Mononuclear cell (primary cell): ENCODE data around the gene LHX2. TPM values are rescaled to one million over a fixed set of nuclear protein-coding genes. Genes with fewer than 3 reads are reported as not detected.
"Not testable (repeated sequence)": the region's sequence is repeated elsewhere in the genome, so short reads cannot be mapped to it uniquely, and the experiment has no call there.

Experiments
- H3K27me3 ChIP-seq: 2 replicates; pipeline ENCODE4 v1.6.0; 2011; ENCODE audit warnings: low read length, control low read depth; ENCODE audit not compliant: insufficient read depth
- H3K4me1 ChIP-seq: 2 replicates; pipeline ENCODE4 v1.5.1; 2011; ENCODE audit warnings: mild to moderate bottlenecking, low read length, control low read depth; ENCODE audit not compliant: insufficient read depth
- H3K4me3 ChIP-seq: 2 replicates; pipeline ENCODE4 v1.5.1; 2011; ENCODE audit warnings: mild to moderate bottlenecking, low read length, moderate library complexity
- H3K9me3 ChIP-seq: 2 replicates; pipeline ENCODE4 v1.5.1; 2011; ENCODE audit warnings: low read depth, mild to moderate bottlenecking, control low read depth, low read length
- total RNA-seq: library from RNA; depleted of rRNA; stranded (reverse); fragments of >200 nt; gene quantifications from one replicate; pipeline ENCODE4 v1.2.3, GENCODE V29; 2012

The LHX2 gene
- total RNA-seq, 1 donor: not detected

- Histone ChIP-seq H3K4me1 (peaks cover 15% of the 10 kb centered on the region), H3K27me3 (peaks cover 44% of the 10 kb centered on the region)
- not testable (repeated sequence) for H3K4me3 ChIP-seq, H3K9me3 ChIP-seq
Observed at GRCh38 chr9:123992679-123993078, 18.9 kb upstream of the LHX2 start.

GRCh38 chr9:123996731-123997421 lies 14.7 kb upstream of the LHX2 start:
- no peaks in the 10 kb centered on the region for H3K9me3 ChIP-seq
- peaks cover 69% of the 10 kb centered on the region for H3K27me3 ChIP-seq
- peaks cover 30% of the 10 kb centered on the region for H3K4me1 ChIP-seq
- no peak overlapping the region for H3K4me3 ChIP-seq

- Histone ChIP-seq H3K4me1 (peaks cover 30% of the 10 kb centered on the region), H3K4me3 (no peak overlapping the region), H3K9me3 (no peaks in the 10 kb centered on the region), H3K27me3 (peaks cover 78% of the 10 kb centered on the region)
Observed at GRCh38 chr9:123997665-123998277, 13.8 kb upstream of the LHX2 start.

- peaks cover 30% of the 10 kb centered on the region for H3K4me1 ChIP-seq
- peaks cover 84% of the 10 kb centered on the region for H3K27me3 ChIP-seq
- no peaks in the 10 kb centered on the region for H3K9me3 ChIP-seq
- no peak overlapping the region for H3K4me3 ChIP-seq
Observed at GRCh38 chr9:123998278-123998925, 13.2 kb upstream of the LHX2 start.

GRCh38 chr9:123998970-123999621 lies 12.5 kb upstream of the LHX2 start:
- Histone ChIP-seq H3K4me3 (no peak overlapping the region), H3K27me3 (peaks cover 85% of the 10 kb centered on the region), H3K4me1 (peaks cover 30% of the 10 kb centered on the region), H3K9me3 (no peaks in the 10 kb centered on the region)

- peaks cover 30% of the 10 kb centered on the region for H3K4me1 ChIP-seq
- no peaks in the 10 kb centered on the region for H3K9me3 ChIP-seq
- no peak overlapping the region for H3K4me3 ChIP-seq
- peaks cover 85% of the 10 kb centered on the region for H3K27me3 ChIP-seq
Observed at GRCh38 chr9:123999661-124000060, 11.9 kb upstream of the LHX2 start.

- H3K27me3 ChIP-seq: peaks cover 89% of the 10 kb centered on the region
- no peak overlapping the region for H3K4me3 ChIP-seq
- H3K4me1 ChIP-seq: peaks cover 30% of the 10 kb centered on the region
- H3K9me3 ChIP-seq: no peaks in the 10 kb centered on the region
Observed at GRCh38 chr9:124000161-124000783, 11.3 kb upstream of the LHX2 start.

GRCh38 chr9:124000784-124001457 lies 10.6 kb upstream of the LHX2 start:
- H3K27me3 ChIP-seq: peaks cover 89% of the 10 kb centered on the region
- H3K4me3 ChIP-seq: no peak overlapping the region
- peaks cover 30% of the 10 kb centered on the region for H3K4me1 ChIP-seq
- H3K9me3 ChIP-seq: no peaks in the 10 kb centered on the region

- Histone ChIP-seq H3K9me3 (no peaks in the 10 kb centered on the region), H3K4me1 (peaks cover 28% of the 10 kb centered on the region), H3K27me3 (peaks cover 89% of the 10 kb centered on the region), H3K4me3 (no peak overlapping the region)
Observed at GRCh38 chr9:124001458-124001799, 10.1 kb upstream of the LHX2 start.

GRCh38 chr9:124001866-124002525 lies 9.6 kb upstream of the LHX2 start:
- no peak overlapping the region for H3K4me3 ChIP-seq
- peaks cover 89% of the 10 kb centered on the region for H3K27me3 ChIP-seq
- H3K9me3 ChIP-seq: no peaks in the 10 kb centered on the region
- peaks cover 27% of the 10 kb centered on the region for H3K4me1 ChIP-seq

- H3K4me3 ChIP-seq: no peak overlapping the region
- peaks cover 91% of the 10 kb centered on the region for H3K27me3 ChIP-seq
- no peaks in the 10 kb centered on the region for H3K9me3 ChIP-seq
- H3K4me1 ChIP-seq: peaks cover 20% of the 10 kb centered on the region
Observed at GRCh38 chr9:124003636-124004349, 7.8 kb upstream of the LHX2 start.

- H3K27me3 ChIP-seq: peaks cover 95% of the 10 kb centered on the region
- H3K4me1 ChIP-seq: peaks cover 21% of the 10 kb centered on the region
Observed at GRCh38 chr9:124004593-124004992, 7.0 kb upstream of the LHX2 start.

GRCh38 chr9:124005029-124005771 lies 6.4 kb upstream of the LHX2 start:
- Histone ChIP-seq H3K4me1 (peaks cover 21% of the 10 kb centered on the region), H3K27me3 (peaks cover 100% of the 10 kb centered on the region), H3K4me3 (no peak overlapping the region), H3K9me3 (no peaks in the 10 kb centered on the region)

More at GRCh38 chr9:124004593-124004992, 7.0 kb upstream of the LHX2 start:
- H3K9me3 ChIP-seq: no peaks in the 10 kb centered on the region
- no peak overlapping the region for H3K4me3 ChIP-seq
